Stimulated activated CD8-positive, alpha-beta memory T cell treated with anti-CD3 and anti-CD28 coated beads, Interleukin-12 subunit alpha, Interleukin-12 subunit beta, amount 100 ng/mL, for 24 hours (primary cell): ENCODE results near the gene RPAIN.
"Not testable (repeated sequence)": the region's sequence is repeated elsewhere in the genome, so short reads cannot be mapped to it uniquely, and the experiment has no call there.

Experiments used
- DNase-seq: peaks from one replicate; pipeline ENCODE4 v3.0.0-alpha.2; 2020; ENCODE audit errors: extremely low read depth

RPAIN gene

GRCh38 chr17:5429191-5429887 lies 9.4 kb downstream of the RPAIN start:
- no peak for DNase-seq

- no peak for DNase-seq
These were observed 10.5 kb downstream of the RPAIN start for GRCh38 chr17:5430413-5430999.

GRCh38 chr17:5431234-5431633 lies 11.3 kb downstream of the RPAIN start:
- DNase-seq = not testable (repeated sequence)

GRCh38 chr17:5431949-5432556 lies 12.1 kb downstream of the RPAIN start:
- DNase-seq = no peak

GRCh38 chr17:5434984-5435383 lies 15.0 kb downstream of the RPAIN start:
- no peak for DNase-seq

GRCh38 chr17:5435781-5436315 lies 15.9 kb downstream of the RPAIN start:
- DNase-seq = not testable (repeated sequence)

GRCh38 chr17:5437721-5438317 lies 17.8 kb downstream of the RPAIN start:
- no peak for DNase-seq

- peak; percentile 76 for DNase-seq
These were observed 18.9 kb downstream of the RPAIN start, which contains the start of gene C1QBP for GRCh38 chr17:5438716-5439445. Gene C1QBP (minus strand): TSS chr17:5439155. CDS start chr17:5439073, 82 bp downstream.

- DNase-seq = no peak
These were observed 19.4 kb downstream of the RPAIN start for GRCh38 chr17:5439446-5439764.

- DNase-seq = no peak
These were observed 23.7 kb downstream of the RPAIN start for GRCh38 chr17:5443728-5444127.

- DNase-seq = no peak
These were observed 24.2 kb downstream of the RPAIN start for GRCh38 chr17:5444209-5444608.

- no peak for DNase-seq
These were observed 26.8 kb downstream of the RPAIN start for GRCh38 chr17:5446786-5447185.

- no peak for DNase-seq
These were observed 44.9 kb downstream of the RPAIN start for GRCh38 chr17:5464717-5465507.

GRCh38 chr17:5466295-5466694 lies 46.3 kb downstream of the RPAIN start:
- no peak for DNase-seq

GRCh38 chr17:5467416-5467815 lies 47.4 kb downstream of the RPAIN start:
- DNase-seq = no peak

- no peak for DNase-seq
These were observed 48.1 kb downstream of the RPAIN start for GRCh38 chr17:5468075-5468473.

- no peak for DNase-seq
These were observed 52.5 kb downstream of the RPAIN start for GRCh38 chr17:5472511-5472910.

GRCh38 chr17:5473906-5474305 lies 53.9 kb downstream of the RPAIN start:
- DNase-seq = no peak

GRCh38 chr17:5478992-5479391 lies 59.0 kb downstream of the RPAIN start:
- no peak for DNase-seq

- DNase-seq = no peak
These were observed 61.0 kb downstream of the RPAIN start for GRCh38 chr17:5480962-5481361.

- no peak for DNase-seq
These were observed 61.5 kb downstream of the RPAIN start for GRCh38 chr17:5481451-5481850.
